Uterus (tissue), 2 donors: ENCODE results near the gene SLAMF9.

Experiments
- POLR2A ChIP-seq, 2 donors: fragments of 450-650 bp; IDR thresholded peaks; one replicate each; pipeline ENCODE4 v1.6.1; 2016; ENCODE audit warnings: antibody characterized with exemption in 2 of 2, mild to moderate bottlenecking in 1 of 2, moderate library complexity in 1 of 2
- TF ChIP-seq, protein P1 (sequence below), 4 experiments: fragments of 200-600 bp in 2 of 4; fragments of 450-650 bp in 2 of 4; sonication (generic) in 2 of 4; IDR thresholded peaks; one replicate each; pipeline ENCODE4 v1.5.1; 2016 to 2019; ENCODE audit warnings: antibody characterized with exemption in 4 of 4, mild to moderate bottlenecking in 2 of 4, moderate library complexity in 1 of 4

GRCh38 chr1:159913451-159914192 lies 40.4 kb downstream of the SLAMF9 start:
- TF ChIP-seq, protein P1, sequence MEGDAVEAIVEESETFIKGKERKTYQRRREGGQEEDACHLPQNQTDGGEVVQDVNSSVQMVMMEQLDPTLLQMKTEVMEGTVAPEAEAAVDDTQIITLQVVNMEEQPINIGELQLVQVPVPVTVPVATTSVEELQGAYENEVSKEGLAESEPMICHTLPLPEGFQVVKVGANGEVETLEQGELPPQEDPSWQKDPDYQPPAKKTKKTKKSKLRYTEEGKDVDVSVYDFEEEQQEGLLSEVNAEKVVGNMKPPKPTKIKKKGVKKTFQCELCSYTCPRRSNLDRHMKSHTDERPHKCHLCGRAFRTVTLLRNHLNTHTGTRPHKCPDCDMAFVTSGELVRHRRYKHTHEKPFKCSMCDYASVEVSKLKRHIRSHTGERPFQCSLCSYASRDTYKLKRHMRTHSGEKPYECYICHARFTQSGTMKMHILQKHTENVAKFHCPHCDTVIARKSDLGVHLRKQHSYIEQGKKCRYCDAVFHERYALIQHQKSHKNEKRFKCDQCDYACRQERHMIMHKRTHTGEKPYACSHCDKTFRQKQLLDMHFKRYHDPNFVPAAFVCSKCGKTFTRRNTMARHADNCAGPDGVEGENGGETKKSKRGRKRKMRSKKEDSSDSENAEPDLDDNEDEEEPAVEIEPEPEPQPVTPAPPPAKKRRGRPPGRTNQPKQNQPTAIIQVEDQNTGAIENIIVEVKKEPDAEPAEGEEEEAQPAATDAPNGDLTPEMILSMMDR (IDR thresholded peaks at IDR 0.05) = no peak
- no peak for TF ChIP-seq POLR2A (IDR thresholded peaks at IDR 0.05)
